Ectodermal cell (in vitro differentiated cells): ENCODE data around the gene SHROOM3.

Experiments
- H3K27ac ChIP-seq: 2 replicates; pipeline ENCODE4 v1.7.0; 2013; ENCODE audit warnings: mild to moderate bottlenecking, low read depth, low read length; ENCODE audit not compliant: insufficient read depth, poor library complexity, severe bottlenecking
- H3K27me3 ChIP-seq: 2 replicates; pipeline ENCODE4 v1.7.0; 2013; ENCODE audit warnings: mild to moderate bottlenecking, low read length; ENCODE audit not compliant: insufficient read depth, control insufficient read depth, poor library complexity, severe bottlenecking
- H3K36me3 ChIP-seq: one replicate; pipeline ENCODE4 v1.7.0; 2013; ENCODE audit warnings: low read length; ENCODE audit not compliant: control insufficient read depth, insufficient read depth
- H3K4me1 ChIP-seq: one replicate; pipeline ENCODE4 v1.7.0; 2013; ENCODE audit warnings: low read length; ENCODE audit not compliant: control insufficient read depth, insufficient read depth
- H3K4me3 ChIP-seq: 2 replicates; pipeline ENCODE4 v1.7.0; 2013; ENCODE audit warnings: low read depth, low read length, control low read depth; ENCODE audit not compliant: insufficient read depth
- H3K9me3 ChIP-seq: 2 replicates; pipeline ENCODE4 v1.7.0; 2013; ENCODE audit warnings: mild to moderate bottlenecking, low read length, moderate library complexity; ENCODE audit not compliant: control insufficient read depth
- WGBS, 2 experiments: methylation state at CpG; one replicate each; pipeline ENCODE4 v1.1.7; 2013; ENCODE audit warnings: missing lambda C conversion rate in 2 of 2; 5-methylcytosine and 5-hydroxymethylcytosine counted together

SHROOM3 gene

GRCh38 chr4:76745240-76745639, 310.2 kb downstream of the SHROOM3 start:
- Histone ChIP-seq H3K27me3 (no peaks in the 10 kb centered on the region), H3K9me3 (no peaks in the 10 kb centered on the region), H3K27ac (no peak overlapping the region), H3K4me1 (no peaks in the 10 kb centered on the region), H3K36me3 (peaks cover 5% of the 10 kb centered on the region), H3K4me3 (no peak overlapping the region)
- WGBS, 2 experiments = 98 to 100% methylated on average over 1 of the region's 1 CpG

- Histone ChIP-seq H3K4me1 (no peaks in the 10 kb centered on the region), H3K36me3 (peaks cover 18% of the 10 kb centered on the region), H3K27me3 (no peaks in the 10 kb centered on the region), H3K27ac (no peak overlapping the region), H3K9me3 (no peaks in the 10 kb centered on the region), H3K4me3 (no peak overlapping the region)
- 60 to 93% methylated on average over 1 to 2 of the region's 2 CpGs for whole genome bisulfite sequencing, 2 experiments
Observed at GRCh38 chr4:76747563-76747962, 312.5 kb downstream of the SHROOM3 start.

GRCh38 chr4:76748649-76749048, 313.6 kb downstream of the SHROOM3 start:
- 58 to 60% methylated on average over 5 to 6 of the region's 6 CpGs for WGBS, 2 experiments
- Histone ChIP-seq H3K27ac (no peak overlapping the region), H3K9me3 (no peaks in the 10 kb centered on the region), H3K27me3 (no peaks in the 10 kb centered on the region), H3K4me1 (no peaks in the 10 kb centered on the region), H3K4me3 (no peak overlapping the region), H3K36me3 (peaks cover 18% of the 10 kb centered on the region)

GRCh38 chr4:76749355-76749754, 314.3 kb downstream of the SHROOM3 start:
- Histone ChIP-seq H3K4me3 (no peak overlapping the region), H3K9me3 (no peaks in the 10 kb centered on the region), H3K36me3 (peaks cover 20% of the 10 kb centered on the region), H3K27me3 (no peaks in the 10 kb centered on the region), H3K27ac (no peak overlapping the region), H3K4me1 (no peaks in the 10 kb centered on the region)
- 94 to 97% methylated on average over 3 to 4 of the region's 4 CpGs for WGBS, 2 experiments

- WGBS, 2 experiments = 94 to 97% methylated on average over 3 of the region's 3 CpGs
- Histone ChIP-seq H3K9me3 (no peaks in the 10 kb centered on the region), H3K27ac (no peak overlapping the region), H3K27me3 (no peaks in the 10 kb centered on the region), H3K4me1 (no peaks in the 10 kb centered on the region), H3K36me3 (peaks cover 33% of the 10 kb centered on the region), H3K4me3 (no peak overlapping the region)
Observed at GRCh38 chr4:76750716-76751115, 315.7 kb downstream of the SHROOM3 start.

- WGBS, 2 experiments = 99 to 100% methylated on average over 1 to 3 of the region's 3 CpGs
- Histone ChIP-seq H3K4me3 (no peak overlapping the region), H3K4me1 (no peaks in the 10 kb centered on the region), H3K9me3 (no peaks in the 10 kb centered on the region), H3K27me3 (no peaks in the 10 kb centered on the region), H3K27ac (no peak overlapping the region), H3K36me3 (peaks cover 43% of the 10 kb centered on the region)
Observed at GRCh38 chr4:76751612-76752343, 316.7 kb downstream of the SHROOM3 start.

GRCh38 chr4:76752861-76753501, 318.0 kb downstream of the SHROOM3 start:
- Histone ChIP-seq H3K36me3 (peaks cover 53% of the 10 kb centered on the region), H3K27ac (no peak overlapping the region)
- WGBS, 2 experiments = 87 to 95% methylated on average over 2 to 3 of the region's 3 CpGs

GRCh38 chr4:76753814-76754213, 318.8 kb downstream of the SHROOM3 start:
- Histone ChIP-seq H3K36me3 (peaks cover 54% of the 10 kb centered on the region), H3K27me3 (no peaks in the 10 kb centered on the region), H3K4me3 (no peak overlapping the region), H3K9me3 (no peaks in the 10 kb centered on the region), H3K4me1 (no peaks in the 10 kb centered on the region), H3K27ac (no peak overlapping the region)
- 95 to 96% methylated on average over 3 of the region's 3 CpGs for WGBS, 2 experiments

More at GRCh38 chr4:76752861-76753501, 318.0 kb downstream of the SHROOM3 start:
- no peaks in the 10 kb centered on the region for H3K4me1 ChIP-seq
- no peaks in the 10 kb centered on the region for H3K27me3 ChIP-seq
- no peaks in the 10 kb centered on the region for H3K9me3 ChIP-seq
- no peak overlapping the region for H3K4me3 ChIP-seq

GRCh38 chr4:76754439-76754838, 319.4 kb downstream of the SHROOM3 start:
- Histone ChIP-seq H3K27me3 (no peaks in the 10 kb centered on the region), H3K9me3 (no peaks in the 10 kb centered on the region), H3K36me3 (peaks cover 56% of the 10 kb centered on the region), H3K4me3 (no peak overlapping the region), H3K4me1 (no peaks in the 10 kb centered on the region), H3K27ac (no peak overlapping the region)
- WGBS, 2 experiments = 92% methylated on average over 10 of the region's 10 CpGs

GRCh38 chr4:76755756-76756155, 320.7 kb downstream of the SHROOM3 start:
- H3K9me3 ChIP-seq = no peaks in the 10 kb centered on the region
- no peaks in the 10 kb centered on the region for H3K4me1 ChIP-seq
- H3K27me3 ChIP-seq = no peaks in the 10 kb centered on the region
- no peak overlapping the region for H3K27ac ChIP-seq
- H3K36me3 ChIP-seq = peaks cover 64% of the 10 kb centered on the region
- no peak overlapping the region for H3K4me3 ChIP-seq
